ENCODE data around the gene TNFRSF13B. TPM values are rescaled to one million over a fixed set of nuclear protein-coding genes. Genes with fewer than 3 reads are reported as not detected.

Gene TNFRSF13B
- total RNA-seq, 1 experiment from 2014 or later: not detected

DNA sequence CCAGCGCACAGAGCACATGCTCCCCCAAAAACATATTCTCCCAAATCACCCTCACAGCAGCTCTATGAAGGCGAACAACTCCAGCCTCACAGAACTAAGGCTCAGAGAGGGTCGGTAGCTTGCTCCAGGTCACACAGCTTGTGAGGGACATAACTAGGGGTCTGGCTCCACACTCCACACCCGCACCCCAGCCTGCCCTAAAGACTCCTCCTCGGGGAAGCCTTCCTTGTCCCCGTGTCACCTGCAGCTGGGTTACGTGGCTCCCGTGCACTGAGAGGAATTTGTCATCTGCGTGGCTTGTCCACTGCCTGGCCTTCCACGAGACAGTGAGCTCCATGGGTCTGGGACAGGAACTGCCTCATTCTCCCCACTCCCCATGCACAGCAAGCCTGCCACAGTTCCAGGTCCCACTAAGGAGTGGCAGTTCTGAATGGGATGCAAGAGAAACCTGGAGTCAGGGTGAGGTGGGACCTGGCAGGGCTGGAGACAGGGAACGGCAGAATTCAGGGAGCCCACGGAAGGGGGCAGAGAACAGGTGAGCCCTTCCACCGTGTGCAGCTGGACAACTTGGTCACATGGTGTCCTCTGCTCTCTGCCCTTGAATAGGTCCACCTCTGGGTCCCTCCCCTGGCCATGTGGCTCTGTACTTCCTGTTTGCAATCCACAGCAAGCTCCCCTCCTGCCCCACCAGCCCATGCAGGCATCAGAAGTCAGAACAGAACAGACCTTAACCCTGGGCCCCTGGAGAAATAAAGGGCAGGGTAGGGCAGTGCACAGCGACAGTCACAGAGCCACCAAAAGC, 27.4 kb downstream of the TNFRSF13B start:
- no peak for ATAC-seq
- POLR2A ChIA-PET (ENCODE audit: unreplicated experiment): no interaction called here

DNA sequence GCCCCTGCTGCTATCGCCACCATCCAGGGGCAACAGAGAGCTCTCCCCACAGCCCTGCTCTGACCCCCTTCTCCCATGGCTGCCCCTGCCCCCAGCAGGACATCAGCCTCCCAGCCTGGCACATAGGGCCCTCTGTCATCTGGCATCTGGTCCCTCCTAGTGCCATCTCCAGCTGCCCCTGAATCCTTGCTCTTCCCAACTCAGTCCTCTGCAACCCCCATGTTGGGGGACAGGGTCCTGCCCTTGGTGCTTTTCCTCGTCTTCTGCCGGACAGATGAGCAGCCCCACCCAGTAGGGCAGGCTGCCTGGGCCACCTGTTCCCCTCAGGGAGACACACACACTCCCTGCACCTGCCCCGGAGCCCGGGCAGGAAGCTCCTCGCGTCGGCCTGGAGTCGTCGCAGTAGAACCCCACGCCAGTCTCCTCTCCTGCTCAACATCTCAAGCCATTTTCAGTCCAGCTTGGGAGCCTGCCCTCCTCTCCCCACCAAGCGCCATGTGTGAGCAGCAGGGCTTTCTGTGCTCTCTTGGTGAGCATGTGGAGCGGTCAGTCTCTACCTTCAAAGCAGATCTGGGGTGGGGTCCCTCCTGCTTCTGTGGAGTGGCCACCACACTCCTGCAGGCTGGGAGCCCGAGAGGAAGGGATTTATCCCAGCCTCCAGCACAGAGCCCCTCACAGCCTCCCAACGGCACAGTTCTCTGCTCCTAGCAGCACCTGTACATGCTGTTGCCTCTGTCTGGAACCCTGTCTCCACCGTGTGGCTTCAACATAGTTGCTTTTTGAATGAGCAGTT, 28.2 kb downstream of the TNFRSF13B start:
- ATAC-seq (no peak), DNase-seq (no peak)
- BruUV-seq (replicated peaks): no TSS peak
- intact Hi-C loops (cut with micrococcal nuclease): no loop called here
- Histone ChIP-seq H3K79me2 (ENCODE audit: low read length) (no peaks in the 10 kb centered on the region), H3K27ac (ENCODE audit: low read length) (no peak overlapping the region), H3K27me3 (ENCODE audit: low read length) (no peaks in the 10 kb centered on the region), H3F3A (ENCODE audit: low read length, unreplicated experiment) (no peaks in the 10 kb centered on the region), H4K20me1 (ENCODE audit: low read length) (no peaks in the 10 kb centered on the region), H3K36me3 (ENCODE audit: low read depth, low read length) (no peaks in the 10 kb centered on the region), H3K4me3 (ENCODE audit: low read length) (no peak overlapping the region), H3K9me3 (ENCODE audit: low read length) (no peaks in the 10 kb centered on the region), H3K4me1 (ENCODE audit: insufficient read depth, low read length) (peaks cover 32% of the 10 kb centered on the region), H3K4me2 (ENCODE audit: low read length) (no peak overlapping the region), H3K9ac (ENCODE audit: low read length) (no peak overlapping the region), H3K9me2 (replicated peaks; ENCODE audit: low read length) (no peaks in the 10 kb centered on the region), H2AFZ (ENCODE audit: low read length) (no peak overlapping the region)
- CTCF ChIA-PET: no interaction called here
- TF ChIP-seq EZH2phosphoT487 (IDR thresholded peaks at IDR 0.05; ENCODE audit: borderline replicate concordance, low read length) (no peak), EZH2 (IDR thresholded peaks at IDR 0.05; ENCODE audit: low read length, unreplicated experiment) (no peak)
- TF ChIP-seq, protein P1, sequence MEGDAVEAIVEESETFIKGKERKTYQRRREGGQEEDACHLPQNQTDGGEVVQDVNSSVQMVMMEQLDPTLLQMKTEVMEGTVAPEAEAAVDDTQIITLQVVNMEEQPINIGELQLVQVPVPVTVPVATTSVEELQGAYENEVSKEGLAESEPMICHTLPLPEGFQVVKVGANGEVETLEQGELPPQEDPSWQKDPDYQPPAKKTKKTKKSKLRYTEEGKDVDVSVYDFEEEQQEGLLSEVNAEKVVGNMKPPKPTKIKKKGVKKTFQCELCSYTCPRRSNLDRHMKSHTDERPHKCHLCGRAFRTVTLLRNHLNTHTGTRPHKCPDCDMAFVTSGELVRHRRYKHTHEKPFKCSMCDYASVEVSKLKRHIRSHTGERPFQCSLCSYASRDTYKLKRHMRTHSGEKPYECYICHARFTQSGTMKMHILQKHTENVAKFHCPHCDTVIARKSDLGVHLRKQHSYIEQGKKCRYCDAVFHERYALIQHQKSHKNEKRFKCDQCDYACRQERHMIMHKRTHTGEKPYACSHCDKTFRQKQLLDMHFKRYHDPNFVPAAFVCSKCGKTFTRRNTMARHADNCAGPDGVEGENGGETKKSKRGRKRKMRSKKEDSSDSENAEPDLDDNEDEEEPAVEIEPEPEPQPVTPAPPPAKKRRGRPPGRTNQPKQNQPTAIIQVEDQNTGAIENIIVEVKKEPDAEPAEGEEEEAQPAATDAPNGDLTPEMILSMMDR (conservative IDR thresholded peaks at IDR 0.05; ENCODE audit: low read depth, low read length): no peak
- POLR2A ChIA-PET (ENCODE audit: unreplicated experiment): no interaction called here

More for the DNA sequence above, 27.4 kb downstream of the TNFRSF13B start:
- Histone ChIP-seq H3K9me3 (ENCODE audit: low read length) (no peaks in the 10 kb centered on the region), H3K4me3 (ENCODE audit: low read length) (no peak overlapping the region), H3K9ac (ENCODE audit: low read length) (no peak overlapping the region), H3K4me2 (ENCODE audit: low read length) (no peak overlapping the region), H3F3A (ENCODE audit: low read length, unreplicated experiment) (no peaks in the 10 kb centered on the region), H3K36me3 (ENCODE audit: low read depth, low read length) (no peaks in the 10 kb centered on the region), H3K27me3 (ENCODE audit: low read length) (no peaks in the 10 kb centered on the region), H3K27ac (ENCODE audit: low read length) (no peak overlapping the region), H2AFZ (ENCODE audit: low read length) (no peak overlapping the region), H3K4me1 (ENCODE audit: insufficient read depth, low read length) (peaks cover 32% of the 10 kb centered on the region), H3K79me2 (ENCODE audit: low read length) (no peaks in the 10 kb centered on the region), H3K9me2 (replicated peaks; ENCODE audit: low read length) (no peaks in the 10 kb centered on the region), H4K20me1 (ENCODE audit: low read length) (no peaks in the 10 kb centered on the region)
- intact Hi-C loops (cut with micrococcal nuclease): no loop called here
- no peak for DNase-seq
- no peak for TF ChIP-seq EZH2 (IDR thresholded peaks at IDR 0.05; ENCODE audit: low read length, unreplicated experiment)
- TF ChIP-seq, protein P1 (conservative IDR thresholded peaks at IDR 0.05; ENCODE audit: low read depth, low read length): no peak
- no peak for TF ChIP-seq EZH2phosphoT487 (IDR thresholded peaks at IDR 0.05; ENCODE audit: borderline replicate concordance, low read length)
- BruUV-seq (replicated peaks): no TSS peak
- CTCF ChIA-PET: no interaction called here

DNA sequence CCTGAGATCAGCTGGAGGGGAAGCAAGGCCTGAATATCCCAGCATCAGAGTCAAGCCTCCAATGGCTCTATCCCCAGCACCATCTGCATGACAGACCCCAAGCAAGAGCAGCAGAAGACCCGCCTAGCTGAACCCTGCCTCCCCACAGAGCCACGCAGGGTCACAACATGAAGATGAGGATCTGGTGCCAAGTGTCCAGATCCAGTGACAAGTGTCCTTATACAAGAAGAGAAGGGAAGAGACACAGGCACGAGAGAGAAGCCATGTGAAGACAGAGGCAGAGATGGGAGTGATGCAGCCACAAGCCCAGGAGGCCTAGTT, 28.9 kb downstream of the TNFRSF13B start:
- Histone ChIP-seq H3F3A (ENCODE audit: low read length, unreplicated experiment) (no peaks in the 10 kb centered on the region), H3K9me3 (ENCODE audit: low read length) (no peaks in the 10 kb centered on the region), H2AFZ (ENCODE audit: low read length) (peak overlapping the region; percentile 29; the same call in 1 of the 2 replicates), H3K36me3 (ENCODE audit: low read depth, low read length) (no peaks in the 10 kb centered on the region), H3K9ac (ENCODE audit: low read length) (peak overlapping the region; percentile 4; the same call in 1 of the 2 replicates), H3K27ac (ENCODE audit: low read length) (peak overlapping the region; percentile 68), H4K20me1 (ENCODE audit: low read length) (no peaks in the 10 kb centered on the region), H3K9me2 (replicated peaks; ENCODE audit: low read length) (no peaks in the 10 kb centered on the region), H3K4me2 (ENCODE audit: low read length) (no peak overlapping the region), H3K79me2 (ENCODE audit: low read length) (no peaks in the 10 kb centered on the region), H3K27me3 (ENCODE audit: low read length) (no peaks in the 10 kb centered on the region), H3K4me3 (ENCODE audit: low read length) (no peak overlapping the region), H3K4me1 (ENCODE audit: insufficient read depth, low read length) (peaks cover 32% of the 10 kb centered on the region)
- no peak for ATAC-seq
- TSS peak; percentile 73 for BruUV-seq (replicated peaks)
- intact Hi-C loops (cut with micrococcal nuclease): no loop called here
- CTCF ChIA-PET: no interaction called here
- TF ChIP-seq EZH2 (IDR thresholded peaks at IDR 0.05; ENCODE audit: low read length, unreplicated experiment): no peak
- TF ChIP-seq, protein P1 (conservative IDR thresholded peaks at IDR 0.05; ENCODE audit: low read depth, low read length): no peak
- TF ChIP-seq EZH2phosphoT487 (IDR thresholded peaks at IDR 0.05; ENCODE audit: borderline replicate concordance, low read length): no peak
- POLR2A ChIA-PET (ENCODE audit: unreplicated experiment): no interaction called here
- no peak for DNase-seq
